HepG2 (cell line): Measurements from ENCODE around the gene MT1F. TPM values are rescaled to one million over a fixed set of nuclear protein-coding genes. Genes with fewer than 3 reads are reported as not detected.

Experiments
- ATF1 ChIP-seq: IDR thresholded peaks from 2 replicates; pipeline ENCODE4 v1.6.1; 2016; ENCODE audit warnings: mild to moderate bottlenecking, control low read depth
- ATF7-NPFF ChIP-seq: sonication (generic); formaldehyde crosslinking; IDR thresholded peaks from 2 replicates; pipeline ENCODE4 v1.8.1; 2023; ENCODE audit warnings: mild to moderate bottlenecking, low read depth, missing genetic modification reagents, moderate library complexity
- CREM ChIP-seq, 2 experiments: sonication (generic) in 1 of 2; formaldehyde crosslinking in 1 of 2; IDR thresholded peaks; 2 replicates each; pipeline versions ENCODE4 v1.4.0 to v1.6.1; 2016 to 2020; ENCODE audit warnings: antibody characterized with exemption in 1 of 2, mild to moderate bottlenecking in 1 of 2, missing genetic modification reagents in 1 of 2
- MAX ChIP-seq: IDR thresholded peaks from 2 replicates; pipeline ENCODE4 v1.6.1; 2012; ENCODE audit warnings: inconsistent platforms
- MTA1 ChIP-seq: sonication (generic); formaldehyde crosslinking; IDR thresholded peaks from 2 replicates; pipeline ENCODE4 v1.4.0; 2020; ENCODE audit warnings: missing genetic modification reagents, mild to moderate bottlenecking, borderline replicate concordance
- NFKBIZ ChIP-seq: IDR thresholded peaks from 2 replicates; pipeline ENCODE4 v1.6.1; 2018; ENCODE audit warnings: missing genetic modification reagents, missing compliant biosample characterization
- PRPF4 ChIP-seq: fragments of 200-400 bp; formaldehyde crosslinking; IDR thresholded peaks from 2 replicates; pipeline ENCODE4 v1.6.1; 2016; ENCODE audit warnings: low read length, low read depth; ENCODE audit not compliant: poor library complexity, severe bottlenecking
- REST ChIP-seq, 2 experiments: IDR thresholded peaks; 2 replicates each; pipeline ENCODE4 v1.6.1; 2011 to 2012; ENCODE audit warnings: low read length in 2 of 2, borderline replicate concordance in 1 of 2, low read depth in 1 of 2, mild to moderate bottlenecking in 1 of 2, moderate library complexity in 1 of 2
- RXRB ChIP-seq: IDR thresholded peaks from 2 replicates; pipeline ENCODE4 v1.6.1; 2016; ENCODE audit warnings: borderline replicate concordance, missing genetic modification reagents, missing compliant biosample characterization
- SMAD1 ChIP-seq: sonication (generic); formaldehyde crosslinking; IDR thresholded peaks from 2 replicates; pipeline ENCODE4 v1.4.0; 2020; ENCODE audit warnings: missing genetic modification reagents, low read depth, mild to moderate bottlenecking, borderline replicate concordance
- ZBTB44 ChIP-seq: sonication (generic); formaldehyde crosslinking; IDR thresholded peaks from 2 replicates; pipeline ENCODE4 v1.4.0; 2020; ENCODE audit warnings: missing genetic modification reagents
- ZFP36L1 ChIP-seq: sonication (generic); formaldehyde crosslinking; IDR thresholded peaks from 2 replicates; pipeline ENCODE4 v1.8.0; 2022; ENCODE audit warnings: mild to moderate bottlenecking, missing genetic modification reagents, moderate library complexity
- ZNF292 ChIP-seq: sonication (generic); formaldehyde crosslinking; IDR thresholded peaks from 2 replicates; pipeline ENCODE4 v1.8.1; 2022; ENCODE audit warnings: mild to moderate bottlenecking, low read depth, missing genetic modification reagents, borderline replicate concordance
- ZNF574 ChIP-seq: sonication (generic); formaldehyde crosslinking; IDR thresholded peaks from 2 replicates; pipeline ENCODE4 v1.4.0; 2020; ENCODE audit warnings: missing genetic modification reagents
- ZNF644 ChIP-seq: IDR thresholded peaks from 2 replicates; pipeline ENCODE4 v1.6.1; 2016; ENCODE audit warnings: low read depth
- ZNF703 ChIP-seq: sonication (generic); formaldehyde crosslinking; IDR thresholded peaks from 2 replicates; pipeline ENCODE4 v1.5.1; 2020; ENCODE audit warnings: missing genetic modification reagents, mild to moderate bottlenecking, moderate library complexity, borderline replicate concordance
- ZNF850 ChIP-seq: sonication (generic); formaldehyde crosslinking; conservative IDR thresholded peaks from 2 replicates; pipeline ENCODE4 v1.9.0; 2021; ENCODE audit warnings: mild to moderate bottlenecking, missing genetic modification reagents
- ZNF883 ChIP-seq: sonication (generic); formaldehyde crosslinking; IDR thresholded peaks from 2 replicates; pipeline ENCODE4 v1.5.1; 2020; ENCODE audit warnings: mild to moderate bottlenecking, missing genetic modification reagents; ENCODE audit errors: not compliant biosample characterization
- polyA plus RNA-seq, 8 experiments: library from polyadenylated mRNA; depleted of rRNA in 3 of 8; stranded (reverse) in 7 of 8; unstranded in 1 of 8; fragments of >200 nt; fragmentation: Illumina TruSeq in 4 of 8; extraction: Trizol in 4 of 8; gene quantifications; 2 replicates each; pipeline versions ENCODE4 v1.2.1 to v1.2.3, GENCODE V29; 2011 to 2016; ENCODE audit warnings: low read depth in 4 of 8, missing spikeins in 1 of 8, mixed read lengths in 1 of 8; ENCODE audit not compliant: insufficient read depth in 1 of 8
- total RNA-seq, 5 experiments: library from RNA; depleted of rRNA; stranded (reverse); fragments of >200 nt; fragmentation: Illumina TruSeq; extraction: Trizol; gene quantifications; 2 replicates each; pipeline ENCODE4 v1.2.3, GENCODE V29; 2016; ENCODE audit warnings: low read depth in 1 of 5

The MT1F gene
- total and polyA plus RNA-seq, 2 of the 13 experiments (the other 11 are each of a cell fraction or from before 2014, with no cell fraction given) = 1.9 to 169 TPM

DNA sequence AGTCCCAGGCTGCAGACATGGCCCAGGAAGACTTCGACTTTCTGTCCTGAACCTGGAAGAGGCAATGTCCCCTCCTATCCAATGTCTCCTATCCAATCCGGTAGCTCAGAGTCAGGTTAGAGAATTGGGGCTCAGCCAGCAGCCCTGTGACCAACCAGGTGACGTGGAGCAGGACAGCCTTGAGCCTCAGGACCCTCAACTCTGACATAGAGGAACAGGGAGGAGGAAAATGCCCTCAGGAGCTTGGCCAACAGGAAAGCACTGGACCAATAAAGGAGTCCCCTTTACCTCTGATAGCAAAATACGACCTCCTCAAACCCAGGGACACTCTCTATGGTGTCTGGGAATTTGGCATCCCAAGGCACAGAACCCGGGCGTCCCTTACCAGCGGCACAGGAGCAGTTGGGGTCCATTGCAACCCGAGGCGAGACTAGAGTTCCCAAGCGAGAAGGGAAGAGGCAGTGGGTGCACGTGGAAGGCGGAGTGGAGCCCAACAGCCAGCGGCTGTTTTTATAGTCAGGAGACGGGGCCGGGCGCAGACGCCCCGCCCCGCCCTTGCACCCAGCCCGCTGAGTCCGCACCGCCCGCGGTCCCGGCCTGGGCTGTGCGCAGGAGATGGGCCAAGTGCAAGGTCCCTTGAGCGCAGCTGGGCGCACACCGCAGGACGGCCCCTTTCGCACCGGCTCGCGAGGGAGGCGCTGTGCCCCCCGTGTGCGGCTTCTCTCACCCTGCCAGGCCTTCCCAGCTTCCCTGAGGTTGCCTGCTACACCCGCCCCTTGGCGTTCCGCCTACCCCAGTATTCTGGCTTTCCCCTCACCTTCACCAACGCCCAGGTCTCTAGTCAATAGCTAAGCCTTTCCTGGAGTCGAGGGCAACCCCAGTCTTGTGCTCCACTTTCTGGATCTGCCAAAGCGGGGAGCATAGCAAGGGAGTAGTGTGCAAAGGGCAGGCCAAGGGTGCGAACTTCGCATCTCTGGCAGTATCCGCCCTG is 10.1 kb downstream of the MT1F start, which contains the start of gene MT1G (continued):
- TF ChIP-seq MAX (0 out of 2 replicates have a peak, but pooled peaks have one; percentile 68), ZNF883 (peak; percentile 51), ZNF574 (no peak; the same call in 1 of the 2 replicates), REST (IDR thresholded peaks at IDR 0.05; ENCODE audit: borderline replicate concordance in 1 of 2, low read depth in 1 of 2, low read length in 2 of 2) (no peak), MTA1 (peak; percentile 89; the same call in 1 of the 2 replicates), ATF1 (no peak), ZNF850 (CRISPR knock-in tag) (no peak), PRPF4 (no peak), ZNF292 (CRISPR knock-in tag) (peak; percentile 85; the same call in 1 of the 2 replicates), ATF7-NPFF (CRISPR knock-in tag) (no peak), RXRB (CRISPR knock-in tag) (peak; percentile 35; the same call in 1 of the 2 replicates), CREM (IDR thresholded peaks at IDR 0.05) (no peak), CREM (CRISPR knock-in tag; IDR thresholded peaks at IDR 0.05) (no peak), NFKBIZ (CRISPR knock-in tag) (no peak), ZNF703 (CRISPR knock-in tag) (no peak), SMAD1 (CRISPR knock-in tag) (no peak), ZBTB44 (CRISPR knock-in tag) (no peak), ZFP36L1 (CRISPR knock-in tag) (no peak), ZNF644 (CRISPR knock-in tag) (no peak)
